ENCODE results near the gene AAR2.

DNA sequence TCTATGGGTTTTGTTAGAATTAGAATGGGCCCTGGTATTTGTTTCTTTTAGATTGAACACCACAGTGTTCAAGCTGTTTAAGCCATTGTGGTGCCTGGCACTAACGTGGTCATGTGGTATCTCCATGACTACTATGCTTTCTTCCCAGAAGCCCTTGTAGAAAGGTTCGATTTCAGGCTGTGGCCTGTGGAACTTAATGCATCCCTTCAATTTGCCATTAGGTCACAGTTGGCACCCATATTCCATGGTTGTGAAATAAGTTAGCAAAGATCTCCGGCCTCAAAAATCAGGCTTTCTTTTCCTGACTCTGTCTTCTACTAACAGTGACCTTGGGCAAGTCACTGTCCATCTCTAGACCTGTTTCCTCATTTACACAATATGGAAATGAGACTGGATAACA, 31.3 kb upstream of the AAR2 start:
- TF ChIP-seq CTCF (IDR thresholded peaks at IDR 0.05; ENCODE audit: low read depth, low read length, poor library complexity, severe bottlenecking), result no peak
- TF ChIP-seq EZH2phosphoT487 (IDR thresholded peaks at IDR 0.05; ENCODE audit: borderline replicate concordance, low read length), result no peak

Data from DOHH2 (cell line).